GM23338 (cell line): ENCODE data around the gene CADPS2. TPM values are rescaled to one million over a fixed set of nuclear protein-coding genes. Genes with fewer than 3 reads are reported as not detected.
A peak's percentile ranks its signal among the peaks of the same experiment; 100 is the strongest.

Source experiments
- ATAC-seq: fragments of 200-7000 bp; cut with Tn5 transposase; 3 replicates; pipeline ENCODE4 v1.9.1; 2020
- DNase-seq: peaks from one replicate; pipeline ENCODE4 v3.0.0-alpha.2; 2015; ENCODE audit warnings: low spot score
- H2AFZ ChIP-seq: fragments of 200-600 bp; sonication (generic); 2 replicates; pipeline ENCODE4 v1.8.0; 2016; ENCODE audit warnings: antibody characterized with exemption, mild to moderate bottlenecking, moderate library complexity
- H3F3A ChIP-seq: fragments of 200-600 bp; sonication (generic); replicated peaks from 2 replicates; pipeline ENCODE4 v1.8.0; 2017; ENCODE audit warnings: antibody characterized with exemption, mixed run types, low read depth
- H3K27ac ChIP-seq: fragments of 200-600 bp; sonication (generic); 2 replicates; pipeline ENCODE4 v1.6.1; 2016; ENCODE audit warnings: low read depth
- H3K27me3 ChIP-seq: fragments of 200-600 bp; sonication (generic); 2 replicates; pipeline ENCODE4 v1.8.0; 2016; ENCODE audit warnings: mild to moderate bottlenecking, mixed run types, moderate library complexity; ENCODE audit not compliant: insufficient read depth
- H3K36me3 ChIP-seq: fragments of 200-600 bp; sonication (generic); 2 replicates; pipeline ENCODE4 v1.8.0; 2016; ENCODE audit warnings: mild to moderate bottlenecking; ENCODE audit not compliant: insufficient read depth
- H3K4me1 ChIP-seq: fragments of 200-600 bp; sonication (generic); 2 replicates; pipeline ENCODE4 v1.8.0; 2016; ENCODE audit warnings: mild to moderate bottlenecking, moderate library complexity; ENCODE audit not compliant: insufficient read depth
- H3K4me2 ChIP-seq: fragments of 200-600 bp; sonication (generic); 2 replicates; pipeline ENCODE4 v1.7.1; 2017; ENCODE audit warnings: mixed run types
- H3K4me3 ChIP-seq: fragments of 200-600 bp; sonication (generic); 2 replicates; pipeline ENCODE4 v1.6.1; 2016; ENCODE audit warnings: mixed run types
- H3K79me2 ChIP-seq: fragments of 200-600 bp; sonication (generic); replicated peaks from 2 replicates; pipeline ENCODE4 v1.8.0; 2017; ENCODE audit warnings: mild to moderate bottlenecking; ENCODE audit not compliant: insufficient read depth
- H3K9me2 ChIP-seq: fragments of 200-600 bp; sonication (generic); 2 replicates; pipeline ENCODE4 v1.8.0; 2017; ENCODE audit not compliant: insufficient read depth
- H4K20me1 ChIP-seq: fragments of 200-600 bp; sonication (generic); replicated peaks from 2 replicates; pipeline ENCODE4 v1.8.0; 2017; ENCODE audit warnings: mild to moderate bottlenecking; ENCODE audit not compliant: insufficient read depth
- H3K27ac Mint-ChIP-seq: 2 replicates; pipeline ENCODE4 v1.8.0; 2020; ENCODE audit warnings: inconsistent platforms, mild to moderate bottlenecking, moderate library complexity, mixed read lengths
- H3K27me3 Mint-ChIP-seq: 3 replicates; pipeline ENCODE4 v1.8.0; 2022; ENCODE audit warnings: low read depth, mild to moderate bottlenecking, moderate library complexity, mixed read lengths, inconsistent platforms; ENCODE audit not compliant: insufficient read depth, poor library complexity
- H3K36me3 Mint-ChIP-seq: 3 replicates; pipeline ENCODE4 v1.8.0; 2021; ENCODE audit warnings: low read depth, mild to moderate bottlenecking, inconsistent platforms, moderate library complexity, mixed read lengths
- H3K4me1 Mint-ChIP-seq: 3 replicates; pipeline ENCODE4 v1.8.0; 2020; ENCODE audit warnings: mild to moderate bottlenecking, inconsistent platforms, mixed read lengths
- H3K4me3 Mint-ChIP-seq: 3 replicates; pipeline ENCODE4 v1.8.0; 2021; ENCODE audit warnings: moderate library complexity, mild to moderate bottlenecking, inconsistent platforms, mixed read lengths
- H3K9me3 Mint-ChIP-seq: 3 replicates; pipeline ENCODE4 v1.8.0; 2020; ENCODE audit warnings: moderate library complexity, mild to moderate bottlenecking, inconsistent platforms, mixed read lengths
- EZH2phosphoT487 ChIP-seq: fragments of 200-600 bp; sonication (generic); IDR thresholded peaks from one replicate; pipeline ENCODE4 v1.8.1; 2018; ENCODE audit warnings: antibody characterized with exemption; ENCODE audit not compliant: unreplicated experiment
- POLR2AphosphoS5 ChIP-seq: IDR thresholded peaks from 2 replicates; pipeline ENCODE4 v1.6.1; 2016; ENCODE audit warnings: antibody characterized with exemption, low read depth
- polyA plus RNA-seq: library from polyadenylated mRNA; unstranded; fragments of >200 nt; fragmentation: Nextera tagmentation; extraction: Ambion mirVana; gene quantifications from 2 replicates; pipeline ENCODE4 v1.2.1, GENCODE V29; 2016
- total RNA-seq: library from RNA; depleted of rRNA; stranded (reverse); fragments of >200 nt; shearing (Covaris generic); gene quantifications from 2 replicates; pipeline ENCODE4 v1.2.3, GENCODE V29; 2014
- TF ChIP-seq, protein P1 (sequence below), 2 experiments: fragments of 200-600 bp in 1 of 2; sonication (generic) in 1 of 2; conservative IDR thresholded peaks; 2 replicates each; pipeline versions ENCODE4 v1.5.1 to v1.6.1; 2016 to 2017; ENCODE audit warnings: antibody characterized with exemption in 2 of 2, low read depth in 2 of 2, mild to moderate bottlenecking in 2 of 2, moderate library complexity in 1 of 2
- TF ChIP-seq, protein P2 (sequence below): IDR thresholded peaks from one replicate; pipeline ENCODE4 v1.6.1; 2018; ENCODE audit warnings: antibody characterized with exemption; ENCODE audit not compliant: unreplicated experiment

Gene CADPS2
- total and polyA plus RNA-seq, 2 experiments from 2014 or later, result 16.3 to 36.9 TPM

DNA sequence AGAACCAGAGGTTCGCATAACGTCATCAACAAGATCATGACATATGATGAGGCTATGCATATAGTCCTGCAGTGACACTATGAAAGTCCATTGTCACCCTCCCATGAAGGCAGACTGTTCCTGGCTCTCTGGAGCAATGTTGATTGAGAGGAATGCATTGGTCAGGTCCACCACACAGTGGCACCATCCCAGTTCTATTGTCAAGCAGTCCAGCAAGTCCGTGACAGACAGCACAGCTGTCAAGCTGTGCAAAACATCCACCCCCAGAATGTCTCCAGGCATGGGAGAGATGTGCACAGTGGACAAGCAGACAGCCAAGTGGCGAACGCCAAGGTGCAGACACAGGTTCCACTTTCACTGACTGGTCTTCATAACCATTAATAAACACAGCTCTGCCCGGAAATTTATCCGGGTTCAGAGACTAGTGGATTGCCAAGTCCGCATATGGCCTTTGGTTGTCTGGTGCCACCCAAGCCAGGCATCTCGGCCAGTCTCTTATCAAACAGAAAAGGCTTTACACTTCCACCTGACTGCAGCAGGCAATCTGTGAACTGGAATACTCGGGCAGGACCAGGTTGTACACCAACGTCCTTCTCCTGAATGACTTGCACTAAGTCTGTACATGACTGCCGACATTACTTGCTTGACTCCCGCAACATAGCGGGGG lies 194.6 kb downstream of the CADPS2 start:
- TF ChIP-seq, protein P1, sequence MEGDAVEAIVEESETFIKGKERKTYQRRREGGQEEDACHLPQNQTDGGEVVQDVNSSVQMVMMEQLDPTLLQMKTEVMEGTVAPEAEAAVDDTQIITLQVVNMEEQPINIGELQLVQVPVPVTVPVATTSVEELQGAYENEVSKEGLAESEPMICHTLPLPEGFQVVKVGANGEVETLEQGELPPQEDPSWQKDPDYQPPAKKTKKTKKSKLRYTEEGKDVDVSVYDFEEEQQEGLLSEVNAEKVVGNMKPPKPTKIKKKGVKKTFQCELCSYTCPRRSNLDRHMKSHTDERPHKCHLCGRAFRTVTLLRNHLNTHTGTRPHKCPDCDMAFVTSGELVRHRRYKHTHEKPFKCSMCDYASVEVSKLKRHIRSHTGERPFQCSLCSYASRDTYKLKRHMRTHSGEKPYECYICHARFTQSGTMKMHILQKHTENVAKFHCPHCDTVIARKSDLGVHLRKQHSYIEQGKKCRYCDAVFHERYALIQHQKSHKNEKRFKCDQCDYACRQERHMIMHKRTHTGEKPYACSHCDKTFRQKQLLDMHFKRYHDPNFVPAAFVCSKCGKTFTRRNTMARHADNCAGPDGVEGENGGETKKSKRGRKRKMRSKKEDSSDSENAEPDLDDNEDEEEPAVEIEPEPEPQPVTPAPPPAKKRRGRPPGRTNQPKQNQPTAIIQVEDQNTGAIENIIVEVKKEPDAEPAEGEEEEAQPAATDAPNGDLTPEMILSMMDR (conservative IDR thresholded peaks at IDR 0.05; ENCODE audit: low read depth in 2 of 2), result peak in 1 of 2 experiments; percentile 24; a peak in 1 of 4 replicates
- no peak for TF ChIP-seq EZH2phosphoT487
- Histone ChIP-seq H3K4me2 (no peak overlapping the region), H3K27me3 (no peaks in the 10 kb centered on the region), H3K4me1 (peaks cover 20% of the 10 kb centered on the region), H3K4me3 (no peak overlapping the region), H4K20me1 (no peaks in the 10 kb centered on the region), H2AFZ (no peak overlapping the region), H3F3A (no peaks in the 10 kb centered on the region; the same call in 1 of the 2 replicates), H3K79me2 (no peaks in the 10 kb centered on the region), H3K9me2 (no peaks in the 10 kb centered on the region), H3K36me3 (no peaks in the 10 kb centered on the region), H3K27ac (no peak overlapping the region)
- peaks cover 14% of the 10 kb centered on the region for H3K9me3 Mint-ChIP-seq
- no peak for DNase-seq
- peaks cover 17% of the 10 kb centered on the region for H3K36me3 Mint-ChIP-seq
- peaks cover 4% of the 10 kb centered on the region for H3K27me3 Mint-ChIP-seq
- peaks cover 25% of the 10 kb centered on the region for H3K4me1 Mint-ChIP-seq
- H3K27ac Mint-ChIP-seq, result no peak overlapping the region
- no peak overlapping the region for H3K4me3 Mint-ChIP-seq
- no peak for ATAC-seq

GRCh38 chr7:122689346-122690109 lies 196.7 kb downstream of the CADPS2 start:
- TF ChIP-seq, protein P2, sequence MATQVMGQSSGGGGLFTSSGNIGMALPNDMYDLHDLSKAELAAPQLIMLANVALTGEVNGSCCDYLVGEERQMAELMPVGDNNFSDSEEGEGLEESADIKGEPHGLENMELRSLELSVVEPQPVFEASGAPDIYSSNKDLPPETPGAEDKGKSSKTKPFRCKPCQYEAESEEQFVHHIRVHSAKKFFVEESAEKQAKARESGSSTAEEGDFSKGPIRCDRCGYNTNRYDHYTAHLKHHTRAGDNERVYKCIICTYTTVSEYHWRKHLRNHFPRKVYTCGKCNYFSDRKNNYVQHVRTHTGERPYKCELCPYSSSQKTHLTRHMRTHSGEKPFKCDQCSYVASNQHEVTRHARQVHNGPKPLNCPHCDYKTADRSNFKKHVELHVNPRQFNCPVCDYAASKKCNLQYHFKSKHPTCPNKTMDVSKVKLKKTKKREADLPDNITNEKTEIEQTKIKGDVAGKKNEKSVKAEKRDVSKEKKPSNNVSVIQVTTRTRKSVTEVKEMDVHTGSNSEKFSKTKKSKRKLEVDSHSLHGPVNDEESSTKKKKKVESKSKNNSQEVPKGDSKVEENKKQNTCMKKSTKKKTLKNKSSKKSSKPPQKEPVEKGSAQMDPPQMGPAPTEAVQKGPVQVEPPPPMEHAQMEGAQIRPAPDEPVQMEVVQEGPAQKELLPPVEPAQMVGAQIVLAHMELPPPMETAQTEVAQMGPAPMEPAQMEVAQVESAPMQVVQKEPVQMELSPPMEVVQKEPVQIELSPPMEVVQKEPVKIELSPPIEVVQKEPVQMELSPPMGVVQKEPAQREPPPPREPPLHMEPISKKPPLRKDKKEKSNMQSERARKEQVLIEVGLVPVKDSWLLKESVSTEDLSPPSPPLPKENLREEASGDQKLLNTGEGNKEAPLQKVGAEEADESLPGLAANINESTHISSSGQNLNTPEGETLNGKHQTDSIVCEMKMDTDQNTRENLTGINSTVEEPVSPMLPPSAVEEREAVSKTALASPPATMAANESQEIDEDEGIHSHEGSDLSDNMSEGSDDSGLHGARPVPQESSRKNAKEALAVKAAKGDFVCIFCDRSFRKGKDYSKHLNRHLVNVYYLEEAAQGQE, result no peak
- no peak for TF ChIP-seq POLR2AphosphoS5
- TF ChIP-seq, protein P1 (conservative IDR thresholded peaks at IDR 0.05; ENCODE audit: low read depth in 2 of 2), result peak; percentile 41 to 71
- Histone ChIP-seq H3K4me3 (no peak overlapping the region), H3K36me3 (no peaks in the 10 kb centered on the region), H3K27me3 (no peaks in the 10 kb centered on the region), H3K79me2 (no peaks in the 10 kb centered on the region), H3K4me1 (peaks cover 28% of the 10 kb centered on the region), H4K20me1 (no peaks in the 10 kb centered on the region), H2AFZ (no peak overlapping the region), H3F3A (no peaks in the 10 kb centered on the region; the same call in 1 of the 2 replicates), H3K27ac (no peak overlapping the region), H3K9me2 (no peaks in the 10 kb centered on the region), H3K4me2 (no peak overlapping the region)
- peak; percentile 20 for ATAC-seq
- Mint-ChIP-seq H3K9me3 (peaks cover 14% of the 10 kb centered on the region), H3K27ac (no peak overlapping the region), H3K27me3 (peaks cover 4% of the 10 kb centered on the region), H3K4me3 (no peak overlapping the region), H3K36me3 (peaks cover 17% of the 10 kb centered on the region), H3K4me1 (peaks cover 32% of the 10 kb centered on the region)
- no peak for DNase-seq
